B cell (primary cell): Measurements from ENCODE around the gene CENPW. TPM values are rescaled to one million over a fixed set of nuclear protein-coding genes. Genes with fewer than 3 reads are reported as not detected.

Experiments used
- ATAC-seq: fragments of 200-7000 bp; cut with Tn5 transposase; one replicate; pipeline ENCODE4 v1.10.0; 2021; ENCODE audit warnings: low read depth, mild to moderate bottlenecking, moderate number of reproducible peaks, moderate library complexity
- CTCF ChIA-PET: fragments of 350-600 bp; sonication (Branson Sonifier 250); formaldehyde crosslinking; loops from one replicate; lab custom pipeline; 2021; ENCODE audit warnings: antibody characterized with exemption, inconsistent platforms; lab: Charles Lee
- POLR2A ChIA-PET: fragments of 350-600 bp; sonication (Branson Sonifier 250); formaldehyde crosslinking; loops from one replicate; lab custom pipeline; 2021; ENCODE audit warnings: antibody characterized with exemption; lab: Charles Lee
- DNase-seq: peaks from one replicate; pipeline ENCODE4 v3.0.0; 2013
- H2AFZ ChIP-seq: 2 replicates; pipeline ENCODE4 v1.6.1; 2012; ENCODE audit warnings: mild to moderate bottlenecking, low read depth, low read length; ENCODE audit not compliant: insufficient read depth, poor library complexity, severe bottlenecking
- H3K27ac ChIP-seq, 2 donors: 1 replicate in 1 of 2; 2 replicates in 1 of 2; pipeline ENCODE4 v1.5.1; 2012 to 2013; ENCODE audit warnings: low read length in 2 of 2, mild to moderate bottlenecking in 2 of 2, moderate library complexity in 1 of 2
- H3K27me3 ChIP-seq, 4 experiments: fragments of 200-600 bp in 1 of 4; sonication (generic) in 1 of 4; replicated peaks in 1 of 4; 1 replicate in 2 of 4; 2 replicates in 2 of 4; pipeline versions ENCODE4 v1.6.1 to v1.7.0; 2013 to 2016; ENCODE audit warnings: low read length in 3 of 4, mild to moderate bottlenecking in 2 of 4, mixed read lengths in 1 of 4, moderate library complexity in 1 of 4; ENCODE audit not compliant: insufficient read depth in 4 of 4, control insufficient read depth in 3 of 4; ENCODE audit errors: control extremely low read depth in 1 of 4
- H3K36me3 ChIP-seq, 2 experiments: replicated peaks in 1 of 2; 1 replicate in 1 of 2; 2 replicates in 1 of 2; pipeline versions ENCODE4 v1.6.1 to v1.7.1; 2013; ENCODE audit warnings: low read length in 1 of 2; ENCODE audit not compliant: insufficient read depth in 2 of 2, control insufficient read depth in 1 of 2; ENCODE audit errors: control extremely low read depth in 1 of 2, extremely low read depth in 1 of 2
- H3K4me1 ChIP-seq, 2 donors: fragments of 200-600 bp in 1 of 2; sonication (generic) in 1 of 2; 1 replicate in 1 of 2; 2 replicates in 1 of 2; pipeline versions ENCODE4 v1.5.1 to v1.6.1; 2013 to 2017; ENCODE audit warnings: low read length in 2 of 2; ENCODE audit not compliant: control insufficient read depth in 2 of 2, insufficient read depth in 2 of 2
- H3K4me2 ChIP-seq: replicated peaks from 2 replicates; pipeline ENCODE3; 2012; ENCODE audit warnings: mild to moderate bottlenecking, low read depth, low read length; ENCODE audit not compliant: poor library complexity, severe bottlenecking
- H3K4me3 ChIP-seq, 5 experiments: fragments of 200-600 bp in 1 of 5; sonication (generic) in 1 of 5; 1 replicate in 3 of 5; 2 replicates in 2 of 5; pipeline versions ENCODE4 v1.5.1 to v1.7.0; 2011 to 2016; ENCODE audit warnings: low read length in 4 of 5, mild to moderate bottlenecking in 4 of 5, low read depth in 2 of 5, control low read depth in 1 of 5, moderate library complexity in 1 of 5; ENCODE audit not compliant: insufficient read depth in 1 of 5; ENCODE audit errors: control extremely low read depth in 1 of 5, extremely low read depth in 1 of 5
- H3K79me2 ChIP-seq: fragments of 200-600 bp; sonication (generic); one replicate; pipeline ENCODE4 v1.6.0; 2016; ENCODE audit warnings: low read length; ENCODE audit not compliant: control insufficient read depth, insufficient read depth
- H3K9ac ChIP-seq: fragments of 200-600 bp; sonication (generic); 2 replicates; pipeline ENCODE4 v1.6.1; 2017; ENCODE audit warnings: mild to moderate bottlenecking, low read length, moderate library complexity
- H3K9me3 ChIP-seq, 3 donors: one replicate each; pipeline versions ENCODE4 v1.6.1 to v1.7.1; 2013; ENCODE audit warnings: low read length in 2 of 3; ENCODE audit not compliant: control insufficient read depth in 2 of 3, insufficient read depth in 1 of 3; ENCODE audit errors: control extremely low read depth in 1 of 3
- H4K20me1 ChIP-seq: 2 replicates; pipeline ENCODE4 v1.6.0; 2012; ENCODE audit warnings: mild to moderate bottlenecking, low read length; ENCODE audit not compliant: insufficient read depth, control insufficient read depth, poor library complexity, severe bottlenecking
- H3K27ac Mint-ChIP-seq: one replicate; pipeline ENCODE4 v1.8.0; 2021; ENCODE audit warnings: mixed read lengths
- H3K27me3 Mint-ChIP-seq: one replicate; pipeline ENCODE4 v1.8.0; 2021; ENCODE audit warnings: mixed read lengths
- H3K4me1 Mint-ChIP-seq: one replicate; pipeline ENCODE4 v1.8.0; 2021; ENCODE audit warnings: mixed read lengths
- H3K4me3 Mint-ChIP-seq: one replicate; pipeline ENCODE4 v1.8.0; 2021; ENCODE audit warnings: mixed read lengths
- H3K9me3 Mint-ChIP-seq: one replicate; pipeline ENCODE4 v1.8.0; 2022; ENCODE audit warnings: mixed read lengths; ENCODE audit not compliant: insufficient read depth
- CTCF ChIP-seq: fragments of 200-600 bp; IDR thresholded peaks from one replicate; pipeline ENCODE4 v1.8.0; 2022; ENCODE audit warnings: antibody characterized with exemption, mild to moderate bottlenecking
- EZH2 ChIP-seq: IDR thresholded peaks from 2 replicates; pipeline ENCODE4 v1.6.1; 2012; ENCODE audit warnings: borderline replicate concordance, low read depth, mild to moderate bottlenecking, moderate library complexity, low read length; ENCODE audit not compliant: insufficient read depth, poor library complexity, severe bottlenecking
- WGBS: methylation state at CpG from one replicate; pipeline ENCODE4 v1.1.5; 2013; ENCODE audit warnings: missing lambda C conversion rate; ENCODE audit not compliant: insufficient coverage; 5-methylcytosine and 5-hydroxymethylcytosine counted together
- intact Hi-C: fragments of 100-400 bp; cut with micrococcal nuclease; formaldehyde crosslinking; loops from one replicate; pipeline ENCODE4 v1.10.0; 2022
- polyA plus RNA-seq: library from polyadenylated mRNA; depleted of rRNA; stranded (reverse); fragments of >200 nt; gene quantifications from 2 replicates; pipeline ENCODE4 v1.2.3, GENCODE V29; 2012
- total RNA-seq, 2 donors: library from RNA; stranded (reverse); fragments of 120-200 nt in 1 of 2; gene quantifications; 1 replicate in 1 of 2; 2 replicates in 1 of 2; pipeline versions ENCODE4 v1.2.3 to v1.2.4, GENCODE V29; 2013 to 2022

Gene CENPW
- total and polyA plus RNA-seq, 2 donors (not counting 1 experiment from before 2014, with no cell fraction given), result 0.81 to 1.1 TPM

DNA sequence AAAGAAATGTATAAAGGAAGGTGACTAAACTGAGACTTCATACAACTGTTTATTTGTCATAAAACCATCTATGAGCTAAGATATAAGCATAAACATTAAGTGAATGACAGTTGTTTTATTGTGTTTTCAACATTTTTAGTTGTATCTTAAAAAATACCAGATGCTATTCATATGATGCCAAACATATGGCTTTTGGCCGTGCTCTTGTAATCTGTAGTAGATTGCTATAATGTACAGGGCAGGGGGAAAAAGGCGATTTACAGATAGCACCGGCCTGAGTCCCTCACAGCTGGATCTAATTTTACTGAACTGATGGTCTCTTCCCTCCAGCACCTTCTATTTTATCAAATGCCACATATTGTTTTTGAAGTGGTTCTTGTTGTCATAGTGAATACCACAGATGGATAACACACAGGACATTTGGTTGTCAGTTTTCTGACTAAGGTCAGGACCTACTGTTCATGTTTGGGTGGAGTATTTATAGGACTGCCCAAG lies 48.2 kb downstream of the CENPW start:
- H3K9me3 ChIP-seq, result no peaks in the 10 kb centered on the region
- intact Hi-C loops, result no loop called here
- ATAC-seq (no peak), DNase-seq (no peak)
- H3K36me3 ChIP-seq, result no peaks in the 10 kb centered on the region
- H3K9ac ChIP-seq, result no peak overlapping the region
- Mint-ChIP-seq H3K9me3 (peaks cover 7% of the 10 kb centered on the region), H3K27ac (no peak overlapping the region), H3K4me1 (no peaks in the 10 kb centered on the region), H3K4me3 (no peak overlapping the region), H3K27me3 (no peaks in the 10 kb centered on the region)
- H3K27ac ChIP-seq, result no peak overlapping the region
- no peaks in the 10 kb centered on the region for H3K4me1 ChIP-seq
- POLR2A ChIA-PET, result no interaction called here
- H3K4me2 ChIP-seq, result no peak overlapping the region
- H3K4me3 ChIP-seq, result no peak overlapping the region
- no peaks in the 10 kb centered on the region for H4K20me1 ChIP-seq
- CTCF ChIA-PET, result no interaction called here
- no CpG with 5 or more reads among the region's 3 CpGs for WGBS
- no peak for TF ChIP-seq EZH2
- TF ChIP-seq CTCF, result no peak
- H2AFZ ChIP-seq, result no peak overlapping the region
- H3K79me2 ChIP-seq, result no peaks in the 10 kb centered on the region
- no peaks in the 10 kb centered on the region for H3K27me3 ChIP-seq

DNA sequence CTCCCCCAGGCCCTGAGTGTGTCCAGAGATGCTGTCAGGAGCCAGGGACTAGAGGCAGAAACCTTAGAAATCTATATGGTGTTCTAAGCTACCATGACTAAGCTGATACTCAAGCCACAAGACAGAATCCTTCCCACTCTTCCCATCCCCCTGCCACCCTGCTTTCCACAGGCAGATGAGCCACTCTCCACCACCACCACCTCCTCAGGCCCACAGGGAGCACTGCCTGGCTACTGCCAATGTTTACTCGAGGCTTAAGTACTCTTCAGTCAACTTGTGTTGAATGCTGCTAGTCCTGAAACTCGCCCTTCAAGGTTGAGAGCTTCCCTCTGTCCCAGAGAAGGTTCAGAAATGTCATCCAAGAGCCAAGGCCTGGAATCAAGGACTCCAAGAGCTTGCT lies 56.2 kb downstream of the CENPW start:
- Histone ChIP-seq H2AFZ (no peak overlapping the region), H3K36me3 (no peaks in the 10 kb centered on the region), H3K9me3 (peaks cover 0 to 3% (median 0%) of the 10 kb centered on the region in 3 donors), H4K20me1 (no peaks in the 10 kb centered on the region), H3K4me3 (no peak overlapping the region), H3K27me3 (no peaks in the 10 kb centered on the region), H3K4me2 (no peak overlapping the region), H3K27ac (no peak overlapping the region), H3K9ac (no peak overlapping the region), H3K4me1 (no peaks in the 10 kb centered on the region), H3K79me2 (no peaks in the 10 kb centered on the region)
- DNase-seq (no peak), ATAC-seq (no peak)
- no peaks in the 10 kb centered on the region for H3K4me1 Mint-ChIP-seq
- no peak for TF ChIP-seq CTCF
- TF ChIP-seq EZH2, result no peak
- 55% methylated on average over 2 of the region's 2 CpGs for WGBS
- POLR2A ChIA-PET, result no interaction called here
- CTCF ChIA-PET, result no interaction called here
- H3K27me3 Mint-ChIP-seq, result no peaks in the 10 kb centered on the region
- no peaks in the 10 kb centered on the region for H3K9me3 Mint-ChIP-seq
- intact Hi-C loops, result no loop called here
- no peak overlapping the region for H3K27ac Mint-ChIP-seq
- no peak overlapping the region for H3K4me3 Mint-ChIP-seq
